GM10266 (cell line): Measurements from ENCODE around the gene GNAT1.

Source experiments
- DNase-seq: peaks from one replicate; pipeline ENCODE4 v3.0.0; 2012; ENCODE audit errors: extremely low spot score
- CTCF ChIP-seq: IDR thresholded peaks from 2 replicates; pipeline ENCODE4 v1.5.1; 2012; ENCODE audit warnings: mild to moderate bottlenecking, low read depth; ENCODE audit not compliant: control insufficient read depth, insufficient read depth; ENCODE audit errors: missing control alignments

The GNAT1 gene

GRCh38 chr3:50203113-50203808 is 11.9 kb downstream of the GNAT1 start:
- no peak for DNase-seq
- no peak for TF ChIP-seq CTCF

- no peak for TF ChIP-seq CTCF
- DNase-seq = no peak
Measured at GRCh38 chr3:50203809-50204803, 12.7 kb downstream of the GNAT1 start.

- DNase-seq = no peak
- no peak for TF ChIP-seq CTCF
Measured at GRCh38 chr3:50204804-50205412, 13.5 kb downstream of the GNAT1 start, which contains the start of gene SLC38A3. Gene SLC38A3 (plus strand): TSS chr3:50205271. CDS start chr3:50214200, 8,929 bp downstream.

- no peak for TF ChIP-seq CTCF
- DNase-seq = no peak
Measured at GRCh38 chr3:50205413-50206276, 14.2 kb downstream of the GNAT1 start.

GRCh38 chr3:50207359-50208042 is 16.1 kb downstream of the GNAT1 start:
- TF ChIP-seq CTCF = no peak
- DNase-seq = no peak

- no peak for DNase-seq
- no peak for TF ChIP-seq CTCF
Measured at GRCh38 chr3:50208677-50209344, 17.4 kb downstream of the GNAT1 start.
